BJ (cell line): ENCODE measurements around the gene DIABLO. TPM values are rescaled to one million over a fixed set of nuclear protein-coding genes. Genes with fewer than 3 reads are reported as not detected.

Source experiments
- CTCF ChIA-PET: fragments of 350-600 bp; formaldehyde crosslinking; extraction: SDS; loops from one replicate; lab custom pipeline; 2021; ENCODE audit warnings: antibody characterized with exemption, inconsistent platforms; lab: Yijun Ruan, JAX
- POLR2A ChIA-PET: fragments of 300-600 bp; sonication (Branson Sonifier 250); formaldehyde crosslinking; extraction: SDS; loops from one replicate; lab custom pipeline; 2021; ENCODE audit warnings: antibody characterized with exemption; lab: Charles Lee
- DNase-seq: peaks from one replicate; pipeline ENCODE4 v3.0.0-alpha.2; 2011; ENCODE audit warnings: low read depth
- H3K27me3 ChIP-seq: 2 replicates; pipeline ENCODE4 v1.6.0; 2011; ENCODE audit warnings: low read length; ENCODE audit not compliant: control insufficient read depth, insufficient read depth
- H3K36me3 ChIP-seq: 2 replicates; pipeline ENCODE4 v1.5.1; 2011; ENCODE audit warnings: low read length; ENCODE audit not compliant: control insufficient read depth, insufficient read depth
- H3K4me3 ChIP-seq: 2 replicates; pipeline ENCODE4 v1.5.1; 2011; ENCODE audit warnings: low read depth, mild to moderate bottlenecking, control low read depth, low read length
- CTCF ChIP-seq: IDR thresholded peaks from 2 replicates; pipeline ENCODE4 v1.5.1; 2011; ENCODE audit warnings: low read depth, mild to moderate bottlenecking, control low read depth, inconsistent platforms, low read length, moderate library complexity; ENCODE audit not compliant: insufficient read depth
- polyA plus RNA-seq: library from polyadenylated mRNA; depleted of rRNA; stranded (reverse); fragments of >200 nt; gene quantifications from 2 replicates; pipeline ENCODE4 v1.2.3, GENCODE V29; 2011

The DIABLO gene
- polyA plus RNA-seq, 1 experiment = 49.1 TPM

GRCh38 chr12:122192441-122192840 lies 33.4 kb downstream of the DIABLO start:
- TF ChIP-seq CTCF = no peak
- POLR2A ChIA-PET = no interaction called here
- no peaks in the 10 kb centered on the region for H3K27me3 ChIP-seq
- no peak overlapping the region for H3K4me3 ChIP-seq
- CTCF ChIA-PET = interaction anchor here (1.1 to 4.1 kb wide), 6 partner anchors 9 to 138 kb away, joined by 3 to 29 read pairs (median 8); no protein-coding TSS in a partner anchor
- H3K36me3 ChIP-seq = no peaks in the 10 kb centered on the region
- no peak for DNase-seq

DNA sequence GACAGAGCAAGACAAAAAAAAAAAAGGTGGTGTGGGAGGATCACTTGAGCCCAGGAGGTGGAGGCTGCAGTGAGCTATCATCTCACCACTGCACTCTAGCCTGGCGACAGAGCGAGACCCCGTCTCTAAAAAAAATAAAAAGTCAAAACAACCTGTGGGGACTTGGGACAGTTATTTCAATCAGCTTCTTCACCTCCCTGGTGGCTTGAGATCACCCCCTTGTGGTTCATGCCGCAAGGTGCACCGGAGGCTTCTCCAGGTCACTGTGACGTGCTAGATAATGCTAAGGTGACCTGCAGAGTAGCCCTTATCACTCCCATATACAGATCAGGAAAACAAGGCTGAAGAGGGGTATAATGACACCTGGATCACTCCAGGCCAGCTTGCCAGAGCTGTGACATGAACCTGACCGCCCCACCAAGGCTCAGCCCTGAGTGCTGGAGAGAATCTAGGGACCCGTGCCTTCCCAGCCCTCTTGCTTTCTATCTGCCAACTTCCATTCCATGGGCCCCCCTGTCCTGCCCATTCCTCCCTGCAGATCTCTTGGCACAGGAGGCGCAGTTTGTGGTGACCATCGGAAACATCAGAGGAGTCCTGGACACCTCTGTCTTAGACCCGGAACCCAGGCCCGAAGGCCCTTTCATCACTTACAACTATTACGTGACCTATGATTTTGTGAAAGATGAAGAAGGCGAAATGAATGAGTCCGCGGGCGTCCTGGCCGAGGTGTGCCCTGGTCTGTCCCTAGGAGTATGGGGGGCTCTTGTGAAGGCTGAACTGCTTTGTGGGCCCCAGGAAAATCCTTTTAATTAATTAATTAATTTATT lies 34.8 kb downstream of the DIABLO start:
- ChIA-PET CTCF (interaction anchor here (0.6 to 4.1 kb wide), 16 partner anchors 8 to 154 kb away, joined by 3 to 29 read pairs (median 4); partner anchors contain the start of genes IL31 and LRRC43), POLR2A (interaction anchor here (0.6 kb wide), 1 partner anchor 20 kb away, joined by 3 read pairs; no protein-coding TSS in a partner anchor)
- DNase-seq = no peak
- peak; percentile 85 for TF ChIP-seq CTCF
- no peaks in the 10 kb centered on the region for H3K36me3 ChIP-seq
- no peaks in the 10 kb centered on the region for H3K27me3 ChIP-seq
- no peak overlapping the region for H3K4me3 ChIP-seq

GRCh38 chr12:122189626-122190475 lies 36.0 kb downstream of the DIABLO start:
- no peak for DNase-seq

GRCh38 chr12:122187466-122187865 lies 38.4 kb downstream of the DIABLO start:
- CTCF ChIA-PET = interaction anchor here (1.0 to 1.4 kb wide), 4 partner anchors 39 to 393 kb away, joined by 3 to 6 read pairs (median 3); no protein-coding TSS in a partner anchor
- no peak for DNase-seq
- Histone ChIP-seq H3K4me3 (no peak overlapping the region), H3K36me3 (no peaks in the 10 kb centered on the region), H3K27me3 (no peaks in the 10 kb centered on the region)
- POLR2A ChIA-PET = no interaction called here
- no peak for TF ChIP-seq CTCF

More at GRCh38 chr12:122189626-122190475, 36.0 kb downstream of the DIABLO start:
- no peak overlapping the region for H3K4me3 ChIP-seq
- CTCF ChIA-PET = interaction anchor here (0.6 to 4.1 kb wide), 12 partner anchors 14 to 153 kb away, joined by 3 to 29 read pairs (median 4); no protein-coding TSS in a partner anchor
- no peak for TF ChIP-seq CTCF
- H3K27me3 ChIP-seq = no peaks in the 10 kb centered on the region
- POLR2A ChIA-PET = no interaction called here
- no peaks in the 10 kb centered on the region for H3K36me3 ChIP-seq
